HEK293T (cell line): ENCODE data around the gene CADPS2.

Source experiments
- ARNT ChIP-seq: fragments of 450-650 bp; IDR thresholded peaks from 2 replicates; pipeline ENCODE4 v1.6.1; 2017; ENCODE audit warnings: mild to moderate bottlenecking
- BHLHE40 ChIP-seq: fragments of 450-650 bp; IDR thresholded peaks from 2 replicates; pipeline ENCODE4 v1.6.1; 2016; ENCODE audit warnings: mild to moderate bottlenecking, moderate library complexity, borderline replicate concordance
- FOXA1 ChIP-seq: fragments of 450-650 bp; IDR thresholded peaks from 2 replicates; pipeline ENCODE4 v1.6.1; 2016; ENCODE audit warnings: mild to moderate bottlenecking
- FOXM1 ChIP-seq: fragments of 450-650 bp; IDR thresholded peaks from 2 replicates; pipeline ENCODE4 v1.6.1; 2017; ENCODE audit warnings: mild to moderate bottlenecking, borderline replicate concordance
- HDGF ChIP-seq: fragments of 450-650 bp; IDR thresholded peaks from 2 replicates; pipeline ENCODE4 v1.6.1; 2017; ENCODE audit warnings: antibody characterized with exemption, borderline replicate concordance
- NFRKB ChIP-seq: fragments of 450-650 bp; IDR thresholded peaks from 2 replicates; pipeline ENCODE4 v1.6.1; 2016; ENCODE audit warnings: mild to moderate bottlenecking, moderate library complexity
- SP1 ChIP-seq: fragments of 450-650 bp; IDR thresholded peaks from 2 replicates; pipeline ENCODE4 v1.6.1; 2017
- TARDBP ChIP-seq: fragments of 450-650 bp; IDR thresholded peaks from 2 replicates; pipeline ENCODE4 v1.6.1; 2016

- TF ChIP-seq SP1 (no peak), TARDBP (no peak), HDGF (no peak), NFRKB (no peak), FOXM1 (no peak), BHLHE40 (no peak), ARNT (no peak), FOXA1 (no peak)
These were observed 617.0 kb downstream of the CADPS2 start for GRCh38 chr7:122269241-122269640.
